Amniotic stem cell (primary cell): ENCODE data around the gene CYP19A1.
A peak's percentile ranks its signal among the peaks of the same experiment; 100 is the strongest.

Source experiments
- DNase-seq: peaks from one replicate; lab custom pipeline; 2025; lab: John Stamatoyannopoulos, UW

The CYP19A1 gene

DNA sequence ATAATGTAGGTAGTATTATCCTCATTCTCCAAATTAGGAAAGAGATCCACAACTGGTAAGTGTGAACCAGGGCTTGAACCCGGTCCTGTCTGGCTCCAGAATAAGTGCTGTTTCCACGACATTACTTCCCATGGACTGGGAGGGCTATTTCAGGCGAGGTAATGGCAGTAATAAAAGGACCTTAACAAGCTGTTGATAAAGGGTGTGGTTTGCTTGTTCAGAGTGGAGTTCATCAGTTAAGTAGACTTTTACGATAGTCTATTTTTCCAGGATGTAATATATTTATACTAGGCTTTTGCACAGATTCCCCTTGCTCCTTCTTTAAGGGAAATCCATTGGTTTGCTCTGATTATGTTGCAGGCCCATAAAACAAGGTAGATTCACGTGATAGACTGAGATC is 155.3 kb downstream of the CYP19A1 start:
- DNase-seq, result no peak

DNA sequence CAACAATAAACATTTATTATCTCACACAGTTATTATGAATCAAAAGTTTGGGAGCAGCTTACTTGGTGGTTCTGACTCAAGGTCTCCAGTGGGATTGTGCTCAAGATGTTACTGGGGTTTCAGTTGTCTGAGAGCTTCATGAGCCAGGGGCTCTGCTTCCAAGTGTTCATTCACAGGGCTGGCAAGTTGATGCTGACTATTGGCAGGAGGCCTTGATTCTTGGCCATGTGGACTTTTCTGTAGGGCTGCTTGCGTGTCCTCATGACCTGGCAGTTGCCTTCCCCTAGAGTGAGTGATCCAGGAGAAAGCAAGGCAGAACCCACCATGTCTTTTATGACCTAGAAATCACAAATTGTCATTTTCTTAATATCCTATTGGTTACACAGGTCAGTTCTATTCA is 156.5 kb downstream of the CYP19A1 start:
- no peak for DNase-seq

DNA sequence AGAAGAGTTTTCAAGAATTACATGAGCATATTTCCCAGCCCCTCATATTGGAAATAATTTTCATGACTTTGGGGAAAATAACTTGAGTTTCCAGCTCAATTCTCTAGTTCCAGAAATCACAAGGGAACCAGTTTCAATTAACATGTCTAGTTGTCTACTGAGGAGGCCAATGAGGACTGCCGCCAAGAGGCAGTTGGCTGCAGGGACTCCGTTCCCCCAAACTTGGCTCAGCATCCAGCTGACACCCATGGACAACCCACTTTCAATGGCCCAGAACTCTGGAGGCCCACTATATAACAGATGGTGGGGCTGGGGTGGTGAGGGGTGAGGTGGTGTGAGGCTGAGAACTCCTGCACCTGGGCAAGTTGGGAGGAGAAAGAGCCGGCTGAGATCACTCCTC is 157.2 kb downstream of the CYP19A1 start:
- no peak for DNase-seq

DNA sequence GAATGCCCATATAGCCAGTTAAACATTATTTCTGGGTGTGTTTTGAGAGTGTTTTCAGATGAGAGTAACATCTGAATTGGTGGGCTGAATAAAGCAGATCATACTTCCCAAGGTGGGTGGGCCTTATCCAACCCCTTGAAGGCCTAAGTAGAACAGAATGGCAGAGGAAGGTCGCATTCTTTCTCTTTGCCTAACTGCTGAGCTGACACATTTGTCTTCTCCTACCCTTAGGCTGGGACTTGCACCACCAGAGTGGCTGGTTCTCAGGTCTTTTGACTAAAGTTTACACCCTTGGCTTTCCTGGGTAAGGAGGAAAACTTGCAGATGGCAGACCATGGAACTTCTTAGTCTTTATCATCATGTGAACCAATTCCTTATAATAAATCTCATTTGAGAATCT is 157.9 kb downstream of the CYP19A1 start:
- DNase-seq, result no peak

DNA sequence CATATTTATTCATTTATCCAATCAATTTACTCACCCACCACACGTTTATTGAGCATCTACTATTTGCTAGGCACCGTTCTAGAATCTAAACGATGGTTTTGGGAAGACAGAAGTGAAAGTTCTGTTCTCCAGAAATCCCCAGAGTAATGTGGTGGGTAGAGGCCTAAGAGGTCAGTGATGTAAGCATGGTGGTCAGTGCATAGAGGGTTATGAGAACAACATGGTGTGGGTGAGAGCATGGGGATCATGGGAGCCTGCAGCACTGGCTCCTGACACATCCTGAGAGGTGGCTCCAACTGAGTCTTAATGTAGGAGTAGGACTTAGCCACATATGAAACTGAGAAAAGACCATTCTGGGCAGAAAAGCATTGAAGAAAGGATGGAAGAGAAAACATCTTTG is 158.4 kb downstream of the CYP19A1 start:
- no peak for DNase-seq

DNA sequence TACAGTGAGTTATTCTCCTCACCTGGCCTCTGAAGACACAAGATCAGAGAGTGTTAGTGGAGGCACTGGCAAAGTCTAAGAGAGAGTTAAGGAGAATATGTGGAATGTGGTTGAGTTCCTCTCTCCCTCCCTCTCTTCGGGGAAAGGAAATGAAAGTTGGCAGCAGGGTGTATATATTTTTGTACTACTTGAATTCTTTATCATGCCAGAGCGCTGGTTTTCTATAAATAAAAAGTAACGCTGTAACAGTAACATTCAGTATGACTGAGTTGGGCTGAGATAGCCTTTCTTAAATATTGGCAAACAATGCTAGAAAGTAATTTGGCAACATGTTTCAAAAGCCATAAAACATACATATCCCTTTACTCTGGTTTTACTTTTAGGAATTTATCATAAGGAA is 166.2 kb downstream of the CYP19A1 start:
- DNase-seq, result no peak

DNA sequence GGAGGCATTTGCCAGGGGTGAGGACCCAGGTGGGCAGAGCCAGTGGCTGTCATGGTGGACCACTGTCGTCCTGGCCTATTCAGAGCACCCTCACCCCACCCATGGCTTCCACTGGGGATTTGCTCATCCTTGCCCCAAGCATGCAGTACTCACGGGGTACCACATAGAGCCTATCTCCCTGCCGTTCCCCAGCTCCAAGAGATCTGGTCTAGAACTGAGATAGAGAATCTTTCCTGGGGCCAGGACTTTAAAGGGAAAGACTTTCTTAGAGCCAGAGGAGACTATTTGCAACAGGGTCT is 166.8 kb downstream of the CYP19A1 start:
- DNase-seq, result no peak

- no peak for DNase-seq
These were observed 167.3 kb downstream of the CYP19A1 start for GRCh38 chr15:51170882-51171633.

- DNase-seq, result no peak
These were observed 169.7 kb downstream of the CYP19A1 start for GRCh38 chr15:51168700-51169099.

- no peak for DNase-seq
These were observed 174.6 kb downstream of the CYP19A1 start for GRCh38 chr15:51163843-51164242.

- DNase-seq, result peak; percentile 54
These were observed 175.3 kb downstream of the CYP19A1 start for GRCh38 chr15:51162865-51163762.

DNA sequence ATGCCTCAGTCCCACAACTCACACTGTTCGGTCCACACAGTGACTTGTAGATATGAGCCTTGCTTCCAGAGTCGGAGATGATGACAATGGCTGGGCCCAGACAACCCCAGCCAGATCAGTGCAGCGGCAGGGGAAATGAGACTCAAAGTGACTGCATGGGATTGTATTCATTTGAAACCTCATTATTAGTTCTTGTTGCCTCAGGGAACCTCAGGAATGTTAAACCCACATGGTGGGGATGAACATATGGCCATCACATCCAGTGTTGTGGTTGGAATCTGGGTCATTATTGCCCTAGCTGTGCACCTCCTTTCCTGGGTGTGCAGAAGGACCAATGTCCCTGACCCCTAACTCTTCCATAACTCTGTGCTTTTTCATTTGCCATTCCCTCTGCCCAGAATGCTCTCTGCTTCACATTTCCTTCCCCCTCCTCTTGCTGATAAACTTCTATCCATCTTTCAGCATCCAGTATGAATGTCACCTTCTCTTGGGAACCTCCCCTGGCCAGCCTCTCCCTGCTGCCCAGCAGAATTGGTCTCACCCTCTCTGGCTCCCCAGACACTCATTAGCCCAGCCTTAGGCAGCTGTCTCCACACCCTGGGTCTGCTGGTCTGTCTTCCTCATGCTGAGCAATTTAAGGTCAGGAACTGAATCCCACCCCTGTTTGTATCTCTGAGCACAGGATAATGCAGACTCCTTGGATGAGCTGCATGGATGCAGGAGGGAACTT is 176.7 kb downstream of the CYP19A1 start:
- no peak for DNase-seq

DNA sequence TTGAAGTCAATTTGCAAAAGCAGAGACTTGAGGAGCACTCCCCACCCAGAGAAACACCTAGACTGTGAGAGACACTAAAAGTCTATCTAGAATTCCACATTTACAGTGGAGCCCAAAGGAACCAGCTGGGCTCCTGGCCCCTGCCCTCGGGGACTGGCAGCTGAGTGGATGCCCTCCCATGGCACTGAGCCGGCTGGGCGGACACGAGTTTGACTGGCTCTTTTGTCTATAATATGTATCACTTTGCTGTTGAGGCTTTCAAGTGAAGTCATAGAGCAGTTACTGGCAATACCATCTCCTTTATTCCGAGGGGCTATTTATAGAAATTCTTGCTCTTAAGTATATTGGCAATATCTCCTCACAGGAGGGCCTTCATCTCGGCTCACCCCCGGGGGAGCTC is 177.9 kb downstream of the CYP19A1 start:
- DNase-seq, result no peak
